Type B pancreatic cell (in vitro differentiated cells): Measurements from ENCODE around the gene ABCF2. TPM values are rescaled to one million over a fixed set of nuclear protein-coding genes. Genes with fewer than 3 reads are reported as not detected.

ENCODE experiments used
- DNase-seq: peaks from one replicate; pipeline ENCODE4 v3.0.0; 2021; ENCODE audit warnings: mixed read lengths; ENCODE audit not compliant: unreplicated experiment; ENCODE audit errors: extremely low spot score
- H3K27ac Mint-ChIP-seq: 2 replicates; pipeline ENCODE4 v1.8.0; 2021; ENCODE audit warnings: mild to moderate bottlenecking, mixed read lengths
- H3K27me3 Mint-ChIP-seq: 2 replicates; pipeline ENCODE4 v1.8.0; 2021; ENCODE audit warnings: mixed read lengths
- H3K36me3 Mint-ChIP-seq: 2 replicates; pipeline ENCODE4 v1.8.0; 2021; ENCODE audit warnings: mixed read lengths
- H3K4me1 Mint-ChIP-seq: one replicate; pipeline ENCODE4 v1.8.0; 2021; ENCODE audit warnings: mixed read lengths; ENCODE audit not compliant: unreplicated experiment
- H3K4me3 Mint-ChIP-seq: 2 replicates; pipeline ENCODE4 v1.8.0; 2021; ENCODE audit warnings: mild to moderate bottlenecking, mixed read lengths
- H3K9me3 Mint-ChIP-seq: 2 replicates; pipeline ENCODE4 v1.8.0; 2021; ENCODE audit warnings: mixed read lengths
- CTCF ChIP-seq: fragments of 200-600 bp; sonication (generic); conservative IDR thresholded peaks from 2 replicates; pipeline ENCODE4 v1.5.0; 2021; ENCODE audit warnings: antibody characterized with exemption, mild to moderate bottlenecking
- total RNA-seq: library from RNA; stranded (reverse); gene quantifications from 2 replicates; pipeline ENCODE4 v1.2.1, GENCODE V29; 2021; ENCODE audit warnings: low replicate concordance

Gene ABCF2
- total RNA-seq, 1 donor from 2014 or later: 46.5 TPM

GRCh38 chr7:151235091-151235787 is 8.2 kb upstream of the ABCF2 start:
- Mint-ChIP-seq H3K4me3 (peak overlapping the region; percentile 80), H3K4me1 (peaks cover 21% of the 10 kb centered on the region), H3K27me3 (no peaks in the 10 kb centered on the region), H3K27ac (no peak overlapping the region), H3K36me3 (no peaks in the 10 kb centered on the region), H3K9me3 (no peaks in the 10 kb centered on the region)
- no peak for DNase-seq
- TF ChIP-seq CTCF: no peak

- H3K4me3 Mint-ChIP-seq: peak overlapping the region; percentile 98
Observed at GRCh38 chr7:151233804-151234203, 6.8 kb upstream of the ABCF2 start.

GRCh38 chr7:151232917-151233701 is 6.1 kb upstream of the ABCF2 start:
- Mint-ChIP-seq H3K36me3 (no peaks in the 10 kb centered on the region), H3K27me3 (no peaks in the 10 kb centered on the region), H3K9me3 (no peaks in the 10 kb centered on the region), H3K27ac (peak overlapping the region; percentile 90), H3K4me1 (peaks cover 25% of the 10 kb centered on the region), H3K4me3 (peak overlapping the region; percentile 98)
- DNase-seq: no peak
- no peak for TF ChIP-seq CTCF

More at GRCh38 chr7:151233804-151234203, 6.8 kb upstream of the ABCF2 start:
- H3K9me3 Mint-ChIP-seq: no peaks in the 10 kb centered on the region
- no peak for DNase-seq
- no peaks in the 10 kb centered on the region for H3K27me3 Mint-ChIP-seq
- H3K36me3 Mint-ChIP-seq: no peaks in the 10 kb centered on the region
- peaks cover 21% of the 10 kb centered on the region for H3K4me1 Mint-ChIP-seq
- no peak for TF ChIP-seq CTCF
- peak overlapping the region; percentile 90 for H3K27ac Mint-ChIP-seq

- H3K27me3 Mint-ChIP-seq: no peaks in the 10 kb centered on the region
- H3K9me3 Mint-ChIP-seq: no peaks in the 10 kb centered on the region
- peaks cover 31% of the 10 kb centered on the region for H3K4me1 Mint-ChIP-seq
- peak within 1 kb of the TSS; percentile 98 for H3K4me3 Mint-ChIP-seq
- no peak for TF ChIP-seq CTCF
- no peaks in the 10 kb centered on the region for H3K36me3 Mint-ChIP-seq
- DNase-seq: peak; percentile 88
- peak within 1 kb of the TSS; percentile 90 for H3K27ac Mint-ChIP-seq
Observed at GRCh38 chr7:151232091-151232916, 5.3 kb upstream of the ABCF2 start, which contains the start of gene CHPF2. CHPF2 (plus strand) TSS chr7:151232483; CDS start chr7:151234012, 1,529 bp downstream.

GRCh38 chr7:151231080-151231479 is 4.1 kb upstream of the ABCF2 start:
- H3K4me1 Mint-ChIP-seq: peaks cover 43% of the 10 kb centered on the region
- H3K9me3 Mint-ChIP-seq: no peaks in the 10 kb centered on the region
- no peak for DNase-seq
- H3K36me3 Mint-ChIP-seq: peaks cover 4% of the 10 kb centered on the region
- no peaks in the 10 kb centered on the region for H3K27me3 Mint-ChIP-seq
- H3K4me3 Mint-ChIP-seq: peak overlapping the region; percentile 77
- no peak for TF ChIP-seq CTCF
- peak overlapping the region; percentile 50 for H3K27ac Mint-ChIP-seq
